GM12878 (cell line): ENCODE data around the gene FOXL3. TPM values are rescaled to one million over a fixed set of nuclear protein-coding genes. Genes with fewer than 3 reads are reported as not detected.

Experiments used
- ATAC-seq: fragments of 200-7000 bp; cut with Tn5 transposase; 3 replicates; pipeline ENCODE4 v1.9.1; 2020; ENCODE audit warnings: mild to moderate bottlenecking, moderate library complexity
- BruUV-seq: library from RNA; stranded (reverse); fragments of 400-500 nt; replicated peaks from 2 replicates; lab custom pipeline; 2021; lab: Mats Ljungman, UMichigan
- CTCF ChIA-PET: fragments of 300-600 bp; sonication (Branson Sonifier 250); formaldehyde crosslinking; extraction: SDS; loops from one replicate; lab custom pipeline; 2021; ENCODE audit warnings: inconsistent platforms; lab: Yijun Ruan, JAX
- POLR2A ChIA-PET: fragments of 350-600 bp; formaldehyde crosslinking; extraction: SDS; loops from one replicate; lab custom pipeline; 2021; ENCODE audit warnings: inconsistent platforms; lab: Charles Lee
- RAD21 ChIA-PET: fragments of 300-600 bp; sonication (Branson Sonifier 250); formaldehyde crosslinking; loops from one replicate; lab custom pipeline; 2023; ENCODE audit warnings: antibody characterized with exemption; ENCODE audit not compliant: unreplicated experiment; lab: Charles Lee
- SMC1A ChIA-PET: fragments of 300-600 bp; sonication (Branson Sonifier 250); formaldehyde crosslinking; loops from one replicate; lab custom pipeline; 2023; ENCODE audit not compliant: unreplicated experiment, uncharacterized antibody; lab: Charles Lee
- DNase-seq: peaks from one replicate; pipeline ENCODE4 v3.0.0-alpha.2; 2011; ENCODE audit warnings: low read depth, low spot score
- FAIRE-seq: peaks from 3 replicates; lab custom pipeline; 2011; peaks lifted over from hg19 to GRCh38; lab: Jason Lieb, UNC
- H2AFZ ChIP-seq: 2 replicates; pipeline ENCODE4 v1.6.0; 2011; ENCODE audit warnings: low read depth, low read length, control low read depth; ENCODE audit not compliant: control insufficient read depth
- H3K27ac ChIP-seq: 2 replicates; pipeline ENCODE4 v1.5.1; 2011; ENCODE audit warnings: control low read depth; ENCODE audit not compliant: control insufficient read depth, insufficient read depth
- H3K27me3 ChIP-seq, 2 experiments: replicated peaks in 1 of 2; 2 replicates each; pipeline versions ENCODE4 v1.6.0 to v1.6.1; 2011; ENCODE audit warnings: low read length in 1 of 2; ENCODE audit not compliant: control insufficient read depth in 2 of 2, insufficient read depth in 2 of 2
- H3K36me3 ChIP-seq, 2 experiments: 2 replicates each; pipeline ENCODE4 v1.5.1; 2011; ENCODE audit warnings: low read length in 1 of 2; ENCODE audit not compliant: control insufficient read depth in 2 of 2, insufficient read depth in 2 of 2
- H3K4me1 ChIP-seq: 2 replicates; pipeline ENCODE4 v1.6.1; 2011; ENCODE audit warnings: mild to moderate bottlenecking, low read length, moderate library complexity, mixed read lengths; ENCODE audit not compliant: control insufficient read depth, insufficient read depth
- H3K4me2 ChIP-seq: 2 replicates; pipeline ENCODE4 v1.6.0; 2011; ENCODE audit warnings: control low read depth; ENCODE audit not compliant: control insufficient read depth, insufficient read depth
- H3K4me3 ChIP-seq: fragments of 200-600 bp; sonication (generic); 2 replicates; pipeline ENCODE4 v1.5.1; 2016
- H3K79me2 ChIP-seq: 2 replicates; pipeline ENCODE4 v1.6.0; 2011; ENCODE audit warnings: low read length; ENCODE audit not compliant: control insufficient read depth, insufficient read depth
- H3K9ac ChIP-seq: 2 replicates; pipeline ENCODE4 v1.8.0; 2011; ENCODE audit warnings: low read length, control low read depth, mixed read lengths; ENCODE audit not compliant: control insufficient read depth, insufficient read depth
- H3K9me3 ChIP-seq: replicated peaks from 3 replicates; pipeline ENCODE4 v1.5.1; 2011; ENCODE audit warnings: mild to moderate bottlenecking, low read length; ENCODE audit not compliant: control insufficient read depth, insufficient read depth
- H4K20me1 ChIP-seq: 2 replicates; pipeline ENCODE4 v1.6.0; 2011; ENCODE audit not compliant: control insufficient read depth, insufficient read depth
- ATF3 ChIP-seq: IDR thresholded peaks from 2 replicates; pipeline ENCODE4 v1.6.1; 2011; ENCODE audit warnings: low read depth, mild to moderate bottlenecking, low read length, moderate library complexity, borderline replicate concordance; ENCODE audit errors: extremely low read depth
- ESRRA ChIP-seq: IDR thresholded peaks from 2 replicates; pipeline ENCODE4 v1.6.1; 2012; ENCODE audit warnings: mild to moderate bottlenecking, low read length, improper control_type of control experiment
- MYC ChIP-seq: IDR thresholded peaks from 2 replicates; pipeline ENCODE4 v1.6.1; 2011; ENCODE audit warnings: mild to moderate bottlenecking, low read length, moderate library complexity, inconsistent platforms; ENCODE audit not compliant: insufficient read depth, insufficient replicate concordance, insufficient read length, severe bottlenecking
- NR2C1 ChIP-seq: fragments of 450-650 bp; IDR thresholded peaks from 2 replicates; pipeline ENCODE4 v1.6.1; 2017; ENCODE audit warnings: antibody characterized with exemption, mild to moderate bottlenecking, moderate library complexity
- NRF1 ChIP-seq: conservative IDR thresholded peaks from 2 replicates; pipeline ENCODE4 v1.6.1; 2011; ENCODE audit warnings: mild to moderate bottlenecking, low read depth, low read length, improper control_type of control experiment
- SMC3 ChIP-seq: IDR thresholded peaks from 2 replicates; pipeline ENCODE4 v1.6.1; 2011; ENCODE audit warnings: low read length, improper control_type of control experiment, borderline replicate concordance
- SREBF2 ChIP-seq: IDR thresholded peaks from 2 replicates; pipeline ENCODE4 v1.6.1; 2012; ENCODE audit warnings: mild to moderate bottlenecking, low read length
- TARDBP ChIP-seq: IDR thresholded peaks from 2 replicates; pipeline ENCODE4 v1.6.1; 2016; ENCODE audit warnings: borderline replicate concordance
- TCF12 ChIP-seq: IDR thresholded peaks from 2 replicates; pipeline ENCODE4 v1.6.1; 2011; ENCODE audit warnings: low read depth, mild to moderate bottlenecking, low read length
- ZBTB4 ChIP-seq: fragments of 450-650 bp; formaldehyde crosslinking; IDR thresholded peaks from 2 replicates; pipeline ENCODE4 v1.4.0; 2022; ENCODE audit warnings: mild to moderate bottlenecking, moderate library complexity
- ZZZ3 ChIP-seq: IDR thresholded peaks from 2 replicates; pipeline ENCODE4 v1.6.1; 2011; ENCODE audit warnings: low read depth; ENCODE audit not compliant: control insufficient read depth, insufficient read length
- WGBS: methylation state at CpG from one replicate; pipeline ENCODE4 v1.1.6; 2016; ENCODE audit warnings: low lambda C conversion rate; ENCODE audit not compliant: insufficient replicate concordance, insufficient coverage; ENCODE audit errors: missing lambda C conversion rate; 5-methylcytosine and 5-hydroxymethylcytosine counted together
- in situ Hi-C: fragments of 300-500 bp; cut with MboI; formaldehyde crosslinking; loops from 9 replicates; pipeline ENCODE4 v1.14.3; 2018; ENCODE audit warnings: mixed read lengths
- intact Hi-C: fragments of 100-400 bp; cut with micrococcal nuclease; formaldehyde crosslinking; loops from one replicate; pipeline ENCODE4 v1.14.2; 2022; ENCODE audit not compliant: unreplicated experiment
- polyA plus RNA-seq, 11 experiments: library from polyadenylated mRNA; depleted of rRNA in 4 of 11; unstranded in 6 of 11; stranded (reverse) in 5 of 11; fragments of >200 nt; fragmentation: Nextera tagmentation in 4 of 11; fragmentation: Illumina TruSeq in 1 of 11; extraction: Ambion mirVana in 4 of 11; extraction: Trizol in 1 of 11; gene quantifications; 1 replicate in 1 of 11; 2 replicates in 10 of 11; pipeline versions ENCODE4 v1.2.1 to v1.2.3, GENCODE V29; 2011 to 2016; ENCODE audit warnings: inconsistent platforms in 2 of 11, missing spikeins in 2 of 11, low read depth in 1 of 11
- total RNA-seq, 4 experiments: library from RNA; depleted of rRNA in 3 of 4; stranded (reverse); fragments of >200 nt in 3 of 4; fragmentation: Illumina TruSeq in 1 of 4; extraction: Trizol in 1 of 4; gene quantifications; 2 replicates each; pipeline versions ENCODE4 v1.2.1 to v1.2.3, GENCODE V29; 2013 to 2021
- TF ChIP-seq, protein P1 (sequence below): fragments of 450-650 bp; IDR thresholded peaks from 2 replicates; pipeline ENCODE4 v1.6.1; 2014; ENCODE audit warnings: mild to moderate bottlenecking

Gene FOXL3
- total and polyA plus RNA-seq, 10 of the 15 experiments (the other 5 are each of a cell fraction or from before 2014, with no cell fraction given), result not detected

- TF ChIP-seq ATF3, result no peak
- no peak for TF ChIP-seq SREBF2
- TF ChIP-seq NR2C1, result no peak
- no peak for TF ChIP-seq TCF12
- no peak for TF ChIP-seq NRF1
- TF ChIP-seq MYC, result no peak
- no peak for TF ChIP-seq ESRRA
- no peak for TF ChIP-seq ZZZ3
Measured at GRCh38 chr7:289209-289755, 688 bp upstream of the FOXL3 start (continued).

- ATAC-seq (no peak), DNase-seq (no peak), FAIRE-seq (no peak)
- POLR2A ChIA-PET, result no interaction called here
- BruUV-seq, result no TSS peak
- RAD21 ChIA-PET, result no interaction called here
- 62% methylated on average over 65 of the region's 102 CpGs for WGBS
- H3K4me1 ChIP-seq, result no peaks in the 10 kb centered on the region
- intact Hi-C loops (no loop called here), in situ Hi-C loops (no loop called here)
- CTCF ChIA-PET, result no interaction called here
- no peak overlapping the region for H3K27ac ChIP-seq
- H3K4me2 ChIP-seq, result no peak overlapping the region
- TF ChIP-seq ZBTB4, result no peak
- no peak for TF ChIP-seq SMC3
- no peak for TF ChIP-seq TARDBP
- TF ChIP-seq, protein P1, sequence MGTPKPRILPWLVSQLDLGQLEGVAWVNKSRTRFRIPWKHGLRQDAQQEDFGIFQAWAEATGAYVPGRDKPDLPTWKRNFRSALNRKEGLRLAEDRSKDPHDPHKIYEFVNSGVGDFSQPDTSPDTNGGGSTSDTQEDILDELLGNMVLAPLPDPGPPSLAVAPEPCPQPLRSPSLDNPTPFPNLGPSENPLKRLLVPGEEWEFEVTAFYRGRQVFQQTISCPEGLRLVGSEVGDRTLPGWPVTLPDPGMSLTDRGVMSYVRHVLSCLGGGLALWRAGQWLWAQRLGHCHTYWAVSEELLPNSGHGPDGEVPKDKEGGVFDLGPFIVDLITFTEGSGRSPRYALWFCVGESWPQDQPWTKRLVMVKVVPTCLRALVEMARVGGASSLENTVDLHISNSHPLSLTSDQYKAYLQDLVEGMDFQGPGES, result no peak
- no peak overlapping the region for H3K4me3 ChIP-seq
- H3K79me2 ChIP-seq, result no peaks in the 10 kb centered on the region
- no peak overlapping the region for H2AFZ ChIP-seq
- H4K20me1 ChIP-seq, result no peaks in the 10 kb centered on the region
- SMC1A ChIA-PET, result no interaction called here
- peaks cover 2% of the 10 kb centered on the region; the same call in 2 of the 3 replicates for H3K9me3 ChIP-seq
- no peaks in the 10 kb centered on the region for H3K27me3 ChIP-seq
- H3K9ac ChIP-seq, result no peak overlapping the region
- no peaks in the 10 kb centered on the region for H3K36me3 ChIP-seq
Measured at GRCh38 chr7:290554-291372, 793 bp downstream of the FOXL3 start.
